NCI-H2196 treated with DMSO at 0.1 percent for 48 hours (cell line): ENCODE data around the gene FBXO42.

ENCODE experiments used
- DNase-seq: peaks from one replicate; lab custom pipeline; 2025; ENCODE audit not compliant: unreplicated experiment; lab: John Stamatoyannopoulos, UW

The FBXO42 gene

GRCh38 chr1:16351994-16352841 lies at the start of gene FBXO42:
Gene FBXO42 (minus strand): TSS chr1:16352480. CDS start chr1:16315418, 37,062 bp downstream.
- DNase-seq, result peak; percentile 89

- no peak for DNase-seq
These were observed 46.2 kb upstream of the FBXO42 start for GRCh38 chr1:16398371-16398953.

GRCh38 chr1:16397120-16397519 lies 44.8 kb upstream of the FBXO42 start:
- DNase-seq, result no peak

- DNase-seq, result peak; percentile 91
These were observed 44.3 kb upstream of the FBXO42 start for GRCh38 chr1:16396591-16396990.

- DNase-seq, result no peak
These were observed 42.7 kb upstream of the FBXO42 start for GRCh38 chr1:16394977-16395376.

GRCh38 chr1:16393570-16394521 lies 41.6 kb upstream of the FBXO42 start:
- DNase-seq, result no peak

GRCh38 chr1:16392740-16393569 lies 40.7 kb upstream of the FBXO42 start:
- DNase-seq, result no peak

GRCh38 chr1:16391411-16391810 lies 39.1 kb upstream of the FBXO42 start:
- DNase-seq, result no peak

- DNase-seq, result peak; percentile 38
These were observed 35.2 kb upstream of the FBXO42 start for GRCh38 chr1:16387201-16388188.

GRCh38 chr1:16386454-16387113 lies 34.3 kb upstream of the FBXO42 start:
- DNase-seq, result peak; percentile 70

- no peak for DNase-seq
These were observed 33.6 kb upstream of the FBXO42 start for GRCh38 chr1:16385659-16386453.

- DNase-seq, result no peak
These were observed 31.6 kb upstream of the FBXO42 start for GRCh38 chr1:16383888-16384287.

- no peak for DNase-seq
These were observed 28.6 kb upstream of the FBXO42 start for GRCh38 chr1:16380868-16381267.

GRCh38 chr1:16378443-16378842 lies 26.2 kb upstream of the FBXO42 start:
- DNase-seq, result no peak

GRCh38 chr1:16376971-16377370 lies 24.7 kb upstream of the FBXO42 start:
- no peak for DNase-seq

GRCh38 chr1:16375521-16376340 lies 23.5 kb upstream of the FBXO42 start:
- no peak for DNase-seq

GRCh38 chr1:16374266-16374665 lies 22.0 kb upstream of the FBXO42 start:
- no peak for DNase-seq
